Activated T-cell treated with anti-CD3 and anti-CD28 coated beads, Interleukin-2, amount 50 U/mL, for 4 hours (primary cell): ENCODE results near the gene PLCL2. TPM values are rescaled to one million over a fixed set of nuclear protein-coding genes. Genes with fewer than 3 reads are reported as not detected.
A peak's percentile ranks its signal among the peaks of the same experiment; 100 is the strongest.
"Not testable (repeated sequence)": the region's sequence is repeated elsewhere in the genome, so short reads cannot be mapped to it uniquely, and the experiment has no call there.

Experiments
- ATAC-seq, 2 donors: fragments of 200-7000 bp; cut with Tn5 transposase; one replicate each; pipeline ENCODE4 v1.10.0; 2021
- DNase-seq: peaks from one replicate; pipeline ENCODE4 v3.0.0-alpha.2; 2020
- H3K27me3 Mint-ChIP-seq: one replicate; pipeline ENCODE4 v1.8.0; 2021; ENCODE audit warnings: low read depth, mixed read lengths
- H3K36me3 Mint-ChIP-seq: one replicate; pipeline ENCODE4 v1.8.0; 2022; ENCODE audit warnings: mixed read lengths; ENCODE audit not compliant: insufficient read depth
- H3K4me1 Mint-ChIP-seq: one replicate; pipeline ENCODE4 v1.8.0; 2021; ENCODE audit warnings: low read depth, mixed read lengths
- H3K4me3 Mint-ChIP-seq: one replicate; pipeline ENCODE4 v1.8.0; 2021; ENCODE audit warnings: mild to moderate bottlenecking, moderate library complexity, mixed read lengths
- H3K9me3 Mint-ChIP-seq: one replicate; pipeline ENCODE4 v1.8.0; 2021; ENCODE audit warnings: mixed read lengths
- total RNA-seq, 3 donors: library from RNA; stranded (reverse); gene quantifications; one replicate each; pipeline ENCODE4 v1.2.1, GENCODE V29; 2021

PLCL2 gene
- total RNA-seq, 3 donors from 2014 or later: 12.6 to 14.2 (median 12.7) TPM

DNA sequence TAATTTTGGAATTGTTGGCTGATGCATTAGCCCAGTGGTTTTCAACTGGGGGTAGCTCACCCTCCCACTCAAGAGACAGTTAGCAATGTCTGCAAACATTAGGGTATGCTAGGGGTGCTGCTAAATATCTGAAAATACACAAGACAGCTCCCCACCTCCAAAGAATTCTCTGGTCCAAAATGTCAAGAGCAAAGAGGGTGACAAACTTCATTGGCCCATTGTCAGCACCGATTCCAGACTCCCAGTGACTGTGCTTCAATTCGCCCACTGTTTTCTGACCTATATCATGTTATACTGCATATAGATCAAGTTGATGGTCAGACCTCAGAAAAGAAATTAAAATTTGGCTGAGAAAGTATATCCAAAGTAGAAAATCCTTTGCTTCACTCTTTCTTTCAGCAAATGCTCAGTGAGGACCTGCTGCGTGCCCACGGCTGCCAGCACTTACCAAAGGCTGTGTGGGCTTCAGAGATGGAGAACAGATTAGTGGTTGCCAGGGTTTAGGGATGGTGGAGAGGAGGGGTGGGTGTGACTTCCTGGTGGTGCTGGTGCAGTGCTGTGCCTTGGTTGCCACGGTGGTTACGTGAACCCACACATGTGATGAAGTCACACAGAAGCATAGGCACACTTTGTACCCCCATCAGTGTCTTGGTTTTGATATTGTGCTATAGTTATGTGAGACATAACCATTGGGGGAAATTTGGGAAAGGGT is 204.0 kb downstream of the PLCL2 start:
- Mint-ChIP-seq H3K9me3 (no peaks in the 10 kb centered on the region), H3K4me1 (peaks cover 31% of the 10 kb centered on the region), H3K27me3 (no peaks in the 10 kb centered on the region), H3K4me3 (peak overlapping the region; percentile 29), H3K36me3 (peaks cover 34% of the 10 kb centered on the region)
- peak; percentile 82 to 86 for ATAC-seq
- DNase-seq: peak; percentile 16

- DNase-seq (no peak), ATAC-seq (no peak)
- H3K4me3 Mint-ChIP-seq: no peak overlapping the region
- no peaks in the 10 kb centered on the region for H3K27me3 Mint-ChIP-seq
- H3K36me3 Mint-ChIP-seq: peaks cover 31% of the 10 kb centered on the region
- peaks cover 31% of the 10 kb centered on the region for H3K4me1 Mint-ChIP-seq
- no peaks in the 10 kb centered on the region for H3K9me3 Mint-ChIP-seq
These were observed 204.6 kb downstream of the PLCL2 start for GRCh38 chr3:17089314-17089700.

GRCh38 chr3:17090280-17090983 is 205.7 kb downstream of the PLCL2 start:
- Mint-ChIP-seq H3K9me3 (no peaks in the 10 kb centered on the region), H3K36me3 (peaks cover 25% of the 10 kb centered on the region), H3K4me1 (peaks cover 30% of the 10 kb centered on the region), H3K4me3 (no peak overlapping the region), H3K27me3 (no peaks in the 10 kb centered on the region)
- ATAC-seq (no peak), DNase-seq (no peak)

- no peak for ATAC-seq
- Mint-ChIP-seq H3K27me3 (no peaks in the 10 kb centered on the region), H3K36me3 (peaks cover 20% of the 10 kb centered on the region), H3K4me3 (no peak overlapping the region), H3K4me1 (peaks cover 18% of the 10 kb centered on the region), H3K9me3 (no peaks in the 10 kb centered on the region)
- no peak for DNase-seq
These were observed 207.3 kb downstream of the PLCL2 start for GRCh38 chr3:17091910-17092582.

DNA sequence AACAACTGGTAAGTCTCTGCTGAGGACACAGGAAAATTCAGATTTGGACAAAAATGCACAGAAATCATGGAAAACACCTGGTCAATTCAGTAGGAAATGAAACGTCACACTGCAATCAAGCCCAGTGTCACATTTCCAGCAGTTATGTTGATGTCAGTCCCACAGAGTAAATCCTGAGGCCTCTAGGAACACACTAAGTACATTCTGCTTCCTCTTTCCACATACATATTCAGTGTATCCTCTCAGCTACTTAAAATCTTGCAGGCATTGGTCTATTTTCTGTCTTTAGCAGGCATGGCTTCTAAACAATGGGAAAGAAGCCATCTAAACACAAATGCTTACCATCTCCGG is 207.8 kb downstream of the PLCL2 start:
- Mint-ChIP-seq H3K27me3 (no peaks in the 10 kb centered on the region), H3K36me3 (peaks cover 17% of the 10 kb centered on the region), H3K4me3 (no peak overlapping the region), H3K4me1 (peaks cover 13% of the 10 kb centered on the region), H3K9me3 (no peaks in the 10 kb centered on the region)
- DNase-seq (no peak), ATAC-seq (no peak)

DNA sequence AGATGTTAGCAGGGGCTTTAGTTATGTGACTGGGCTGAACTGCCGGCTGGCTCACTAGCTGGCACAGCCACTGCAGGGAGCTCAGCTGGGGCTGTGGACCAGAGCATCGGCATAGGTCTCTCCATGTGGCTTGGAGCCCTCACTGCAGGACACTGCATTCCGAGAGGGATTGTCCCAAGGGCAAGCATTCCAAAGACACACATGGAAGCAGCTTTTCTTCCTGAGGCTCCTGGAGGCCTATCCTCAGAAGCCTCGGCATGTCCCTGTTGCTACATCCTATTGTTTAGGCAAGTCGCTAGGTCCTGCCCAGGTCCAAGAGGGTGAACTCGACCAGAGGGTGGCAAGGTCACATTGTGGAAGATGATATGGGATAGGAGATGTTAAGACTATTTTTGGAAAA is 209.8 kb downstream of the PLCL2 start:
- no peak for ATAC-seq
- Mint-ChIP-seq H3K27me3 (no peaks in the 10 kb centered on the region), H3K9me3 (no peaks in the 10 kb centered on the region), H3K4me3 (no peak overlapping the region), H3K4me1 (no peaks in the 10 kb centered on the region), H3K36me3 (peaks cover 12% of the 10 kb centered on the region)
- no peak for DNase-seq

DNA sequence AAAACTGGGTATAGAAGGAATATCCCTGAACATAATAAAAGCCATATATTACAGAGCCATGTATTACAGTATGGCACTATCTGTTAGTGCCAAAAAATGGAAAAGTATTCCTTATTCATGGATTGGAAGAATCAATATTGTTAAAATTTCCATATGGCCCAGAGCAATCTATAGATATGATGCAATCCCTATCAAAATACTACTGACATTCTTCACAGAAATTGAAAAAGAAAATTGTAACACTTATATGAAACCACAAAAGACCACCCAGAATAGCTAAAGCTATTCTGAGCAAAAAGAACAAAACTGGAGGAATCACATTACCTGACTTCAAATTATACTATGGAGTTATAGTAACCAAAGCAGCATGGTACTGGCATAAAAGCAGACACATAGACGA is 218.8 kb downstream of the PLCL2 start:
- Mint-ChIP-seq H3K4me1 (no peaks in the 10 kb centered on the region), H3K36me3 (peaks cover 5% of the 10 kb centered on the region), H3K9me3 (peaks cover 19% of the 10 kb centered on the region), H3K4me3 (no peak overlapping the region), H3K27me3 (no peaks in the 10 kb centered on the region)
- DNase-seq (no peak), ATAC-seq (no peak)

DNA sequence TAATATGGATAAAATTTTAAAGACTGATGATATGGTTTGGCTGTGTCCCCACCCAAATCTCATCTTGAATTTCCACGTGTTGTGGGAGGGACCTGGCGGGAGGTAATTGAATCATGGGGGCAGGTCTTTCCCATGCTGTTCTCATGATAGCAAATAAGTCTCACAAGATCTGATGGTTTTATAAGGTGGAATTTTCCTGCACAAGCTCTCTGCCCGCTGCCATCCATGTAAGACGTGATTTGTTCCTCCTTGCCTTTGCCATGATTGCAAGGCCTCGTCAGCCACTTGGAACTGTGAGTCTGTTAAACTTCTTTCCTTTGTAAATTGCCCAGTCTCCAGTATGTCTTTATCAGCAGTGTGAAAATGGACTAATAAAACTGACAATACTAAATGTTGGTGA is 222.0 kb downstream of the PLCL2 start:
- not testable (repeated sequence) for DNase-seq, H3K4me1 Mint-ChIP-seq, H3K27me3 Mint-ChIP-seq, H3K4me3 Mint-ChIP-seq, H3K36me3 Mint-ChIP-seq, ATAC-seq
- H3K9me3 Mint-ChIP-seq: peaks cover 11% of the 10 kb centered on the region

DNA sequence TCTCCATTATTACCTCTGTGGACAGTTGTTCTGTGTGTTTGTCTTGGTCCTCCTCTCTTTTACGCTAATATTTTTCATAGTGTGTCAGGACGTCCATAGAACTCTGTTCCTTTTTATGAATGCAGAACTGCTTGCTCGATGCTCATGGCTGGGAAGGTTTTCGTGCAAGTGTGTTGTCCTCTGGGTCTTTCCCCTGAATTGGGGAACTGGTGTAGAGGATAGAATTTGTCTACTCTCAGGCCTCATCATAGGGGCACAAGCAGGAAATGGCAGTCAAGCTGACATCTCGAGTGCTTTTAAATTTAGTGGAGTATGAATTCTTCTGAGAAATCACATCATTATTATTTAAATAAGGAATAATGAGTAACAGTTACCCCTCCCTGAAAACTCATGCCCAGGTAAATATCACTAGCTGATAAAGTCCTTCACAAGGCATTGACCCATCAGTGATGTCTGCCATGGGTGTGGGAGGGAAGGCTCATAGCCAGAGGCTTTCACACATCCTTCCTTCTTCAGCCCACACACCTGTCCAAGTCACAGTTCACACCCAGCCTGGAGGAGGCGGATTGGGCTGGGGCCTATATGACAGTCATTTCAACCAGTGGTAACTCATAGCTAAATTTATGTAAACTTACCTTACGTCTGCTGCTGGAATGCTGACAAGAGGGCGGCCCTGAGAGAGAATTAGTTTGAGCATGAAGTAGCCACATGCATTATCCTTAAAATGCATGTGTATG is 226.1 kb downstream of the PLCL2 start:
- Mint-ChIP-seq H3K36me3 (no peaks in the 10 kb centered on the region), H3K9me3 (no peaks in the 10 kb centered on the region), H3K4me3 (no peak overlapping the region), H3K4me1 (peaks cover 2% of the 10 kb centered on the region), H3K27me3 (no peaks in the 10 kb centered on the region)
- ATAC-seq (no peak), DNase-seq (no peak)

DNA sequence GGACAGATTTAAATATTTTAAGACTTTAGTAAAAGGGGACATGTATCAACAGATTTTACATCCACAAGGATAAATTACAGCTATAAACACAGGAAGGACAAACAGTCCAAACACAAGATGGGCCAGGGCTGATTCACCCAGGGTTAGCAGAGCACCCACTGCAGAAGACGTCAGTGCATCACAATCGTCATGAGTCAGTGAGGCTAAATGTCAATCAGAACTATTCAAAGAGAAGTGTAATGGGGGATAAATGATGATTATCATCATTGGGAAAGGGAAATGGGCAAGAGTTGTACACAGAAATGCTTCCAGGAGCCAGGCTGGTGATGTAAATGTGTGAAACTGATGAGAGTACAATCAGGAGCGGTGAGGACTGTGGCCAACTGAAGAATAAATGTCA is 226.8 kb downstream of the PLCL2 start:
- DNase-seq (no peak), ATAC-seq (no peak)
- H3K9me3 Mint-ChIP-seq: no peaks in the 10 kb centered on the region
- H3K36me3 Mint-ChIP-seq: no peaks in the 10 kb centered on the region
- peaks cover 2% of the 10 kb centered on the region for H3K4me1 Mint-ChIP-seq
- no peak overlapping the region for H3K4me3 Mint-ChIP-seq
- H3K27me3 Mint-ChIP-seq: no peaks in the 10 kb centered on the region

DNA sequence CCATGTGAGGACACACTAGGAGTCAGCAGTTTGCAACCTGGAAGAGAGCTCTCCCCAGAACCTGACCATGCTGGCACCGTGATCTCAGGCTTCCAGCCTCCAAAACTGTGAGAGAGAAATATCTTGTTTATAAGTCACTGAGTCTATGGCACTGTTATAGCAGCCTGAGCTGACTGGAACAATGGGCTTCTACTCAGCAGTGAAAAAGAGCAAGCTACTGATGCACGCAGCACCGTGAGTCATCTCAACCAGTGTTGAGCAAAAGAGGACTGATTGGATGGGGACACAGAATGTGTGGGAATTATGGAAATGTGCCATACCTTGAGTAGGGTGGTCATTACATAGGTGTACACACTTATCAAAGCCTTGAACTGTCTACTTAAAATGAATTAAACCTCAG is 230.4 kb downstream of the PLCL2 start:
- ATAC-seq (no peak), DNase-seq (no peak)
- no peaks in the 10 kb centered on the region for H3K27me3 Mint-ChIP-seq
- peaks cover 2% of the 10 kb centered on the region for H3K4me1 Mint-ChIP-seq
- no peaks in the 10 kb centered on the region for H3K36me3 Mint-ChIP-seq
- no peak overlapping the region for H3K4me3 Mint-ChIP-seq
- no peaks in the 10 kb centered on the region for H3K9me3 Mint-ChIP-seq

GRCh38 chr3:17116007-17116600 is 231.3 kb downstream of the PLCL2 start:
- H3K4me3 Mint-ChIP-seq: no peak overlapping the region
- H3K9me3 Mint-ChIP-seq: no peaks in the 10 kb centered on the region
- H3K36me3 Mint-ChIP-seq: no peaks in the 10 kb centered on the region
- no peaks in the 10 kb centered on the region for H3K4me1 Mint-ChIP-seq
- no peaks in the 10 kb centered on the region for H3K27me3 Mint-ChIP-seq
- DNase-seq: no peak
- no peak for ATAC-seq

DNA sequence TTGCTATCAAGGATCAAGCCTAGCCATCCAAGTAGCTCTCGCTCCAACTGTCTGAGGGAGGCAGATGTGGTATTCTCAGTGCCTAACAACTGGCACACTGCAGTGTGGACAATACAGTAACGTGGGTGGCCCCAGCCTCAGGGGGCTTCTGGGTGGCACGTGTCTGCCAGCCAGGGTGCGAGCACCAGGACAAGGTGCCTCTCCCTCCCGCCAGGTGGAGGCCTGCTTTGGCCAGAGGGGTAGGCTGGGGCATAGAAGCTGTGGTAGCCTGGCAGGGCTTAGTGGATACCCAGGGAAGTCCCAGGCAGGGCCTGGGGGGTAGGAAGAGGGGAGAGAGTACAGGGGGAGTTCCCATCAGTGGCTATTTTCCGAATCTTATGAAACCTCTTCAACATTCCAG is 234.0 kb downstream of the PLCL2 start:
- Mint-ChIP-seq H3K36me3 (no peaks in the 10 kb centered on the region), H3K27me3 (no peaks in the 10 kb centered on the region), H3K4me1 (no peaks in the 10 kb centered on the region), H3K4me3 (no peak overlapping the region), H3K9me3 (no peaks in the 10 kb centered on the region)
- DNase-seq (no peak), ATAC-seq (no peak)
